ENCODE results near the gene ORM1. TPM values are rescaled to one million over a fixed set of nuclear protein-coding genes. Genes with fewer than 3 reads are reported as not detected.

Gene ORM1
- total RNA-seq, 1 experiment from 2014 or later: 4.4 TPM

DNA sequence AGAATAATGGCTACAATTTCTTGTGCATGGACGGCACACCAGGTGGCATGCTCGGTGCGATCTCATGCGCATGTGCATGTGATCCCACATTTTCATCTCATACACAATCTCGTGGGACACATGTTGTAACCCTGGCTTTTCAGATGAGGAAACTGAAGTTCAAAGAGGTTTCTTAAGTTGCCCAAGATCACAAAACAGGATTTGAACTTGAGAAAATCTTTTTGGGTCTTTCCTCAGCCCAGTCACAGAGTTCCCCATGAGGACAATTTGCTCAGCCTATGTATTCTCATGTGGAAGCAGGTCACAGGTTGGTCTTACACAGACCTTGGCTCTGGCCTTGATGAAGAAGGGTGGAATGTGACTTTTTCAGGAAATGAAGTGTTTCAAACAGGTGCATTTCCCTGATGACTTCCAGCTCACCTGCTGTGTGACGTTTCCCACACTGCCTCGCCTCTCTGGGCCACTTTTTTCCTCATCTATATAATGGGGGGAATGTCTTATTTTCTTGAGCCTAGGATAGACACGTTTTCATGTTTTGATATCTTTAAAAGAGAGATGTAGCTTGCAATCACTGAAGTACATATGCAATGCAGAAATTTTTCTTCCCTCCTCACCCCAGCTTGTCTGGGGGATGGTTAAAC, 7.1 kb upstream of the ORM1 start:
- Histone ChIP-seq H2BK5ac (ENCODE audit: insufficient read length, low read length) (no peak overlapping the region), H4K20me1 (ENCODE audit: control insufficient read depth, insufficient read depth, insufficient read length) (no peaks in the 10 kb centered on the region), H3K56ac (ENCODE audit: insufficient read length, low read depth, low read length) (no peak overlapping the region), H2AK5ac (ENCODE audit: insufficient read length, low read length) (no peak overlapping the region), H2AFZ (ENCODE audit: low read length) (no peak overlapping the region), H3K27ac (ENCODE audit: insufficient read length, low read depth, low read length) (no peak overlapping the region), H3K79me1 (ENCODE audit: insufficient read depth, low read depth, low read length, poor library complexity, severe bottlenecking) (no peaks in the 10 kb centered on the region), H3T11ph (ENCODE audit: low read length) (no peak overlapping the region), H4K8ac (replicated peaks; ENCODE audit: insufficient read length, low read depth, low read length) (no peak overlapping the region), H2BK120ac (ENCODE audit: low read depth, low read length, poor library complexity, severe bottlenecking) (no peak overlapping the region), H3K4me2 (ENCODE audit: insufficient read depth, insufficient read length, low read length) (no peak overlapping the region), H3K4ac (ENCODE audit: low read depth, low read length) (no peak overlapping the region), H2BK20ac (ENCODE audit: low read depth, low read length, poor library complexity, severe bottlenecking) (no peak overlapping the region), H2BK12ac (ENCODE audit: insufficient read length, low read depth, low read length) (no peak overlapping the region), H3K14ac (ENCODE audit: insufficient read depth, low read length) (no peak overlapping the region), H3K23ac (ENCODE audit: insufficient read length, low read depth, low read length) (no peak overlapping the region), H2BK15ac (ENCODE audit: low read depth, low read length) (no peak overlapping the region), H3K9me3 (ENCODE audit: control insufficient read depth, low read depth, low read length) (no peaks in the 10 kb centered on the region), H4K91ac (ENCODE audit: insufficient read length, low read depth, low read length) (no peak overlapping the region), H3K23me2 (ENCODE audit: insufficient read length, low read depth, low read length, poor library complexity, severe bottlenecking) (no peaks in the 10 kb centered on the region), H3K79me2 (ENCODE audit: insufficient read depth, low read length) (no peaks in the 10 kb centered on the region), H3K9ac (ENCODE audit: extremely low read depth, insufficient read length, low read length) (no peak overlapping the region), H3K4me1 (ENCODE audit: insufficient read depth, low read length) (no peaks in the 10 kb centered on the region), H3K18ac (ENCODE audit: insufficient read length, low read depth, low read length) (no peak overlapping the region), H3K27me3 (ENCODE audit: insufficient read depth, low read length) (no peaks in the 10 kb centered on the region), H4K5ac (ENCODE audit: insufficient read length, low read depth, low read length) (no peak overlapping the region)
- Mint-ChIP-seq H3K27ac (no peak overlapping the region), H3K36me3 (ENCODE audit: insufficient read depth in 1 of 3, low read depth in 3 of 3) (peaks cover 0 to 4% (median 0%) of the 10 kb centered on the region in 3 experiments; a peak in 2 of 7 replicates), H3K27me3 (ENCODE audit: low read depth) (peaks cover 6% of the 10 kb centered on the region), H3K9me3 (no peaks in the 10 kb centered on the region), H3K4me3 (no peak overlapping the region), H3K4me1 (peaks cover 0 to 5% of the 10 kb centered on the region in 2 experiments; a peak in 3 of 4 replicates)
- no CpG with 5 or more reads among the region's 8 CpGs for WGBS (ENCODE audit: extremely low coverage, insufficient read length, low lambda C conversion rate)
- DNase-seq: no peak
- no peak for TF ChIP-seq CTCF (conservative IDR thresholded peaks at IDR 0.05)
